ENCODE results near the gene VPS33A. TPM values are rescaled to one million over a fixed set of nuclear protein-coding genes. Genes with fewer than 3 reads are reported as not detected.
"Not testable (repeated sequence)": the region's sequence is repeated elsewhere in the genome, so short reads cannot be mapped to it uniquely, and the experiment has no call there.

Gene VPS33A
- total and polyA plus RNA-seq, 4 donors: 8.9 to 14.5 (median 11.7) TPM

- Histone ChIP-seq H3K27ac (ENCODE audit: low read depth in 1 of 2, low read length in 2 of 2) (no peak overlapping the region), H3K36me3 (ENCODE audit: control insufficient read depth in 1 of 2, insufficient read depth in 2 of 2, low read length in 1 of 2) (peaks cover 0 to 3% of the 10 kb centered on the region in 2 donors), H3K27me3 (ENCODE audit: control insufficient read depth in 1 of 2, insufficient read depth in 2 of 2, low read length in 1 of 2) (peaks cover 0 to 2% of the 10 kb centered on the region in 2 donors), H3K9me3 (ENCODE audit: control insufficient read depth, low read length) (no peaks in the 10 kb centered on the region), H3K4me3 (ENCODE audit: low read length in 2 of 2) (no peak overlapping the region), H3K4me1 (ENCODE audit: control insufficient read depth in 1 of 2, insufficient read depth in 2 of 2, low read length in 2 of 2) (no peaks in the 10 kb centered on the region)
- 47 to 50% methylated on average over 23 of the region's 23 CpGs for WGBS, 2 donors
- intact Hi-C loops (cut with DNase I): no loop called here
- ATAC-seq (ENCODE audit: low FRiP score) (peak; percentile 17), DNase-seq (no peak)
These were observed 61.0 kb downstream of the VPS33A start for GRCh38 chr12:122205053-122205925.

DNA sequence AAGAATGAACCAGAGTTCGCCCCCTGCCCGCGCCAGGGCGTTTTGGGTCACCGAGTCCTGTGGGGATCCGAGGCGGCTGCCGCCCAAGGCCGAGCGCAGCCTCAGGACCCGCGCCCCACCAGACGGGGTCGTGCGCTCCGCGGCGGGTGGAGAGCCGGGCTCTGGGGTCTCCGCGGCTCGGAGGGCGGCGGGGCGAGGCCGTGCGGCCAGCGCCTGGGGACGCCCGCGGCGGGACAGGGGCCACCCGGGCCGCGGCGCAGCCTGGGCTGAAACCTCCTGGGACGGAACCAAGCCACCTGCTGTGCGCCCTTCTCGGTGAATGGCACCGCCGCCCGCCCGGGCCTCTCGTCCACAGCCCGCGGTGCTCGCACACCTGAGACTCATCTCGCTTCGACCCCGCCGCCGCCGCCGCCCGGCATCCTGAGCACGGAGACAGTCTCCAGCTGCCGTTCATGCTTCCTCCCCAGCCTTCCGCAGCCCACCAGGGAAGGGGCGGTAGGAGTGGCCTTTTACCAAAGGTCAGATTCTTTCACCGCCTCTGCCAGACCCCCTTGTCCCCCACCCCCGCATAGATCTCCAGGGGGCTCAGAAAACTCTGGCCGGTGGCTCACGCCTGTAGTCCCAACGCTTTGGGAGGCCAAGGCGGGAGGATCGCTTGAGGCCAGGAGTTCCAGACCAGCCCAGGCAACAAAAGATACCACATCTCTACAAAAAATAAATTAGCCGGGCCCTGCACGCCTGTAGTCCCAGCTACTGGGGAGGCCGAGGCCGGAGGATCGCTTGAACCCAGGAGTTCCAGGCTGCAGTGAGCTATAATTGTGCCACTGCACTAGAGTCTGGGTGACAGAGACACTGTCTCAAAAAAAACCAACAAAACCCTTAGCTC is 61.9 kb downstream of the VPS33A start:
- peaks cover 0 to 3% of the 10 kb centered on the region in 2 donors for H3K36me3 ChIP-seq (ENCODE audit: control insufficient read depth in 1 of 2, insufficient read depth in 2 of 2, low read length in 1 of 2)
- DNase-seq: peak in 1 of 2 donors; percentile 78
- H3K27ac ChIP-seq (ENCODE audit: low read depth in 1 of 2, low read length in 2 of 2): no peak overlapping the region
- WGBS, 2 donors: 13% methylated on average over 64 to 71 of the region's 71 CpGs
- ATAC-seq (ENCODE audit: low FRiP score): no peak
- H3K4me1 ChIP-seq (ENCODE audit: control insufficient read depth in 1 of 2, insufficient read depth in 2 of 2, low read length in 2 of 2): no peaks in the 10 kb centered on the region
- H3K4me3 ChIP-seq (ENCODE audit: low read length in 2 of 2): peak overlapping the region; percentile 57 to 58
- H3K9me3 ChIP-seq (ENCODE audit: control insufficient read depth, low read length): no peaks in the 10 kb centered on the region
- intact Hi-C loops (cut with DNase I): no loop called here
- peaks cover 0 to 2% of the 10 kb centered on the region in 2 donors for H3K27me3 ChIP-seq (ENCODE audit: control insufficient read depth in 1 of 2, insufficient read depth in 2 of 2, low read length in 1 of 2)

DNA sequence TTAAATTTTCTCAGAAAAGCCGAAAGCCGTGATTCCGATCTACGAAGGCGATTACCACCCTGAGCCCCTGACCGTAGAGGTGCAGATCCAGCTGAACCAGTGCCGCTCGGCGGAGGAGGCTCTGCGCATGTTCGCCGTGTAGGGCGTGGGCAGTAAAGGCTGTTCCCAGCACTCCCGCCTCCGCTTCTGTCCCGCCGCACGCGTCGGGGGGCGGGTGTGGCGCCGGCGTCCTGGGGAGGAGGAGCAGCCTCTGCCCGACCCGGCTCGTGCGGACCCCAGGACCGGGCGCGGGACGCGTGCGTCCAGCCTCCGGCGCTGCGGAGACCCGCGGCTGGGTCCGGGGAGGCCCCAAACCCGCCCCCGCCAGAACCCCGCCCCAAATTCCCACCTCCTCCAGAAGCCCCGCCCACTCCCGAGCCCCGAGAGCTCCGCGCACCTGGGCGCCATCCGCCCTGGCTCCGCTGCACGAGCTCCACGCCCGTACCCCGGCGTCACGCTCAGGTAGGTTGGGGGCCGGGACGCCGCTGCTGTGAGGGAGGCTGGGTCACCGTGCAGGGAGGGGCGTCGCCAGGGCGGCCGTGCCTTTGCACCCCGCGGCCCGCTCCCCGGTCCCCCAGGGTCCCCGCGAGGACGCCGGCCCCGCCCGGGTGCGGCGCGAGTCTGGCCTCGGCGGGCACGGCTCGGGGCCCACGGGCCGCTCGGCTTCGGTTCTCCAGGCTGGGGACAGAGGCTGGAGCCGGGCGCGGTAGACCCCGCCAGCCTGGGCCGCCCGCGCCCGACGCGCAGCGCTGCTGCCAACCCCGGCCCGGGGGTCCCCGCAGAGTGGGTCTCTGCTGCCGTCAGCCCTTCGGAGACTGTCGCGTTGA is 62.8 kb downstream of the VPS33A start, which contains the start of gene B3GNT4:
B3GNT4 (plus strand) TSS at position 409 of the 866 bp plus-strand sequence. CDS start 910 bp downstream, outside the sequence.
- Histone ChIP-seq H3K27ac (ENCODE audit: low read depth in 1 of 2, low read length in 2 of 2) (no peak within 1 kb of the TSS), H3K36me3 (ENCODE audit: control insufficient read depth in 1 of 2, insufficient read depth in 2 of 2, low read length in 1 of 2) (peaks cover 0 to 3% of the 10 kb centered on the region in 2 donors), H3K27me3 (ENCODE audit: control insufficient read depth in 1 of 2, insufficient read depth in 2 of 2, low read length in 1 of 2) (peaks cover 0 to 2% of the 10 kb centered on the region in 2 donors), H3K4me3 (ENCODE audit: low read length in 2 of 2) (peak within 1 kb of the TSS; percentile 57 to 58), H3K9me3 (ENCODE audit: control insufficient read depth, low read length) (no peaks in the 10 kb centered on the region), H3K4me1 (ENCODE audit: control insufficient read depth in 1 of 2, insufficient read depth in 2 of 2, low read length in 2 of 2) (no peaks in the 10 kb centered on the region)
- intact Hi-C loops (cut with DNase I): no loop called here
- DNase-seq: peak; percentile 63 to 88
- peak; percentile 53 for ATAC-seq (ENCODE audit: low FRiP score)
- 1% methylated on average over 84 to 104 of the region's 104 CpGs for WGBS, 2 donors

- H3K27ac ChIP-seq (ENCODE audit: low read depth in 1 of 2, low read length in 2 of 2); H3K36me3 ChIP-seq (ENCODE audit: control insufficient read depth in 1 of 2, insufficient read depth in 2 of 2, low read length in 1 of 2); H3K9me3 ChIP-seq (ENCODE audit: control insufficient read depth, low read length); intact Hi-C loops (cut with DNase I); ATAC-seq (ENCODE audit: low FRiP score); H3K4me1 ChIP-seq (ENCODE audit: control insufficient read depth in 1 of 2, insufficient read depth in 2 of 2, low read length in 2 of 2); H3K27me3 ChIP-seq (ENCODE audit: control insufficient read depth in 1 of 2, insufficient read depth in 2 of 2, low read length in 1 of 2): not testable (repeated sequence)
- DNase-seq: peak in 1 of 2 donors; percentile 45
- H3K4me3 ChIP-seq (ENCODE audit: low read length in 2 of 2): peak overlapping the region in 1 of 2 donors; percentile 57
- WGBS, 2 donors: 67 to 68% methylated on average over 19 of the region's 19 CpGs
These were observed 63.5 kb downstream of the VPS33A start for GRCh38 chr12:122202811-122203210.

- no peak overlapping the region for H3K27ac ChIP-seq (ENCODE audit: low read depth in 1 of 2, low read length in 2 of 2)
- 95 to 97% methylated on average over 6 of the region's 6 CpGs for WGBS, 2 donors
- ATAC-seq (ENCODE audit: low FRiP score) (no peak), DNase-seq (no peak)
- no peak overlapping the region for H3K4me3 ChIP-seq (ENCODE audit: low read length in 2 of 2)
- no peaks in the 10 kb centered on the region for H3K36me3 ChIP-seq (ENCODE audit: control insufficient read depth in 1 of 2, insufficient read depth in 2 of 2, low read length in 1 of 2)
- H3K27me3 ChIP-seq (ENCODE audit: control insufficient read depth in 1 of 2, insufficient read depth in 2 of 2, low read length in 1 of 2): peaks cover 0 to 2% of the 10 kb centered on the region in 2 donors
- H3K4me1 ChIP-seq (ENCODE audit: control insufficient read depth in 1 of 2, insufficient read depth in 2 of 2, low read length in 2 of 2): no peaks in the 10 kb centered on the region
- no peaks in the 10 kb centered on the region for H3K9me3 ChIP-seq (ENCODE audit: control insufficient read depth, low read length)
- intact Hi-C loops (cut with DNase I): no loop called here
These were observed 64.3 kb downstream of the VPS33A start for GRCh38 chr12:122202017-122202416.

- WGBS, 2 donors: 90 to 95% methylated on average over 5 of the region's 5 CpGs
- H3K36me3 ChIP-seq (ENCODE audit: control insufficient read depth in 1 of 2, insufficient read depth in 2 of 2, low read length in 1 of 2): no peaks in the 10 kb centered on the region
- DNase-seq (peak in 1 of 2 donors; percentile 60), ATAC-seq (ENCODE audit: low FRiP score) (no peak)
- H3K27me3 ChIP-seq (ENCODE audit: control insufficient read depth in 1 of 2, insufficient read depth in 2 of 2, low read length in 1 of 2): peaks cover 0 to 2% of the 10 kb centered on the region in 2 donors
- no peaks in the 10 kb centered on the region for H3K4me1 ChIP-seq (ENCODE audit: control insufficient read depth in 1 of 2, insufficient read depth in 2 of 2, low read length in 2 of 2)
- no peak overlapping the region for H3K4me3 ChIP-seq (ENCODE audit: low read length in 2 of 2)
- no peaks in the 10 kb centered on the region for H3K9me3 ChIP-seq (ENCODE audit: control insufficient read depth, low read length)
- no peak overlapping the region for H3K27ac ChIP-seq (ENCODE audit: low read depth in 1 of 2, low read length in 2 of 2)
- intact Hi-C loops (cut with DNase I): no loop called here
These were observed 64.9 kb downstream of the VPS33A start for GRCh38 chr12:122201381-122201780.

DNA sequence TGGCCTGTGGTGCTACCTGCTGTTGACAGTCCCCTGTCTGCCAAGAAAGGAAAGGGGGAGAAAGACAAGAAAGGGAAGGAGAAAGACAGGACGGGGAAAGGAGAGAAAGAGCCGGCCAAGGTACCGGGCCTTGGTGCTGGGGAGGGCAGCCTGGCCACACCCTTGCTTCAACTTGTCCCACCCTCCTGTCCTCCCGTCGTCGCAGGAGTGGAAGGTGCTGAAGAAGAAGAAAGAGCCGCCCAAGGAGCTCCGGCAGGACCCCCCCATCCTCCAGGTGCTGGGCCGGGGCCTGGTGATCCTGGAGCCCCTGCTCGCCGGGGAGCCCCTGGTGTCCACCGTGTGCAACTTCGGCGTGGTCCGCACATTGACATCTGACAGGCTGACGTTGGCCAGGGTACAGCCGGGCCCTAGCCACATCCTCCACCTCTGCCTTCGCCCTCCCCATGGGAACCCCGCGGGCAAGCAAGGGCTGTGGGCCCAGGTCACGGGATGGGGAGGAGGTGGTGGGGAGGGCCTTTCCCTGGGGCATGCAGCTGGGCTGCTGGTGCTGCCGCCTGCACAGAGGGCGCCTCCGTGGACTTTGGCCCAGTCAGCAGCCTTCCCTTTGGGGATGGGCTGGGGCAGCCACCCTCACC is 65.6 kb downstream of the VPS33A start:
- intact Hi-C loops (cut with DNase I): no loop called here
- Histone ChIP-seq H3K27me3 (ENCODE audit: control insufficient read depth in 1 of 2, insufficient read depth in 2 of 2, low read length in 1 of 2) (peaks cover 0 to 2% of the 10 kb centered on the region in 2 donors), H3K27ac (ENCODE audit: low read depth in 1 of 2, low read length in 2 of 2) (no peak overlapping the region), H3K4me3 (ENCODE audit: low read length in 2 of 2) (no peak overlapping the region), H3K36me3 (ENCODE audit: control insufficient read depth in 1 of 2, insufficient read depth in 2 of 2, low read length in 1 of 2) (no peaks in the 10 kb centered on the region), H3K4me1 (ENCODE audit: control insufficient read depth in 1 of 2, insufficient read depth in 2 of 2, low read length in 2 of 2) (no peaks in the 10 kb centered on the region), H3K9me3 (ENCODE audit: control insufficient read depth, low read length) (no peaks in the 10 kb centered on the region)
- ATAC-seq (ENCODE audit: low FRiP score): no peak
- WGBS, 2 donors: 75% methylated on average over 24 of the region's 24 CpGs
- DNase-seq: peak in 1 of 2 donors; percentile 69
